Mucosa of gallbladder (tissue), 1 donor: ENCODE measurements around the gene WWC1. TPM values are rescaled to one million over a fixed set of nuclear protein-coding genes. Genes with fewer than 3 reads are reported as not detected.

Experiments
- DNase-seq: peaks from one replicate; pipeline ENCODE4 v3.0.0-alpha.2; 2020; ENCODE audit warnings: low spot score
- total RNA-seq: library from RNA; stranded (reverse); gene quantifications from one replicate; pipeline ENCODE4 v1.2.1, GENCODE V29; 2021
- donor health status: DM: no; HTN: no; CAD: no.

Gene WWC1
- total RNA-seq, 1 donor from 2014 or later = 58.4 TPM

DNA sequence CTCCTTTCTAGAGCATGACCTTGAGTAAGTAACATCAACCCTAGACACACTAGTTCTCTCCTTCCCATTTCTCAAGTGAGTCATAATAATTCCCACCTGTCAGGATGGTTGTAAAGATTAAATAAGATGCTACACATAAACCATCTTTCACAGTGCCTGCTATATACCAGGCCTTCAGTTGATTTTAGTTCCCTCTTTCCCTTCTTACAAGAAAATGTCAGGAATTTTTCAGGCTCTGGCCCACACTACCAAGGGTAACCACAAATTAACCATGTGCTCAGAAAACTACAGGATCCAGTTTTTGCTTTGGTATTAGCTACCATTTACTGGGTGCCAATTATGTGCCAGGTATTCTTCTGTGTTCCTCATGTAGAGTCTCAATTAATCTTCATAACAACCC lies 152.1 kb downstream of the WWC1 start:
- no peak for DNase-seq

DNA sequence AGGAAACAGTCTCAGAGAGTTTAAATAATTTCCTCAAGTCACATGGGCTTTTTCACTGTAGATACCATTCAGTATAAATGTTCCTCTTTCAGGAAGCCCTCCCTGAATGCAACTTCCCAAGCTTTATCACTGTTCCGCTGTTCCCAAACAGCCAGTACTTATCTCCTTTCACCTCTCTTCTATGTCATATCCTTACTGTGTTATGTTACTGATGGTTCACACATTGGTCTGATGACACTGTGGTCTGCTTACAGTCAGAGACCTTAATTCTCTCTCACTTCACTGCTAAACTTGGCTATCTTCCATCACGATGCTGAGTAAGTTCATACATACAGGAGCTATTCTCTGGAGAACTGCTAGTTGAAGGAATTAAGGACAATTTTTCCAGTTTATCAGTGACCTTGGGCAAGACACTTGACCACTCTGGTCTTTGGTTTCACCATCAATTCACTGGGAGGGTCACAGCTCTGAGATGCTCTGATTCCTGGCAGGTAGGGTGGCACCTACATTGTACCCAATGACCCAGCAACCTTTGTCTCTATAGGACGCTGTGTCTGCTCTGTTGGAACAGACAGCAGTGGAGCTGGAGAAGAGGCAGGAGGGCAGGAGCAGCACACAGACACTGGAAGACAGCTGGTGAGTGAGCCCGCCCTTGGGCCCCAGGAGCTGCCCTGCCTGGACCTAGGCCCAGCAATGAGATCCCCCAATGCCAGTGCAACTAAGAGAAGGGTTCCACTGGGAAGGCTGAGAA lies 152.7 kb downstream of the WWC1 start:
- DNase-seq = no peak

DNA sequence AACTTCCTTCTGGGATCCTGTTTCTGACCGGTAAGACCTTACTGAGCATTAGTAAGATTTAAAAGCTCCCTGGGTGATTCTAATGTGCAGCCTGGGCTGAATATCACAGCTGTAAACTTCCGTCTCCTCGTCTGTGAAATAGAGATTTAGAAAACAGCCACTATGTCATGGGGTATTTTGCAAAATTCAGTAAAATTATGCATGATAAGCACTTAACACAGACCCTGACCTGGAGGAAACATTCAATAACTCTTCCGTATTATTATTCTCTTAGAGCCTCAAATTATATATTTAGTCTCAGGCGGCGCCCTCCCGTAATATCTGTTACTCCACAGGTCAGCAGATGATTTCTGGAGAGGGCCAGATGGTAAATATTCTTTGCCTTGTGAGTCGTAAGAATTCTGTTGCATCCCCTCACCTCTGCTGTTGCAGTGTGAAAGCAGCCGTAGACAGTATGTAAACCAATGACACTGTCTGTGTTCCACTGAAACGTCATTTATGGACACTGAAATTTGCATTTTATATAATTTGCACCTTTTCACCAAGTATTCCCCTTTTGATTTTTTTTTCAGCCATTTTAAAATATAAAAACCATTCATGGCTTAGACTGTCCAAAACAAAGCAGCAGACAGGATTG lies 155.7 kb downstream of the WWC1 start:
- no peak for DNase-seq

DNA sequence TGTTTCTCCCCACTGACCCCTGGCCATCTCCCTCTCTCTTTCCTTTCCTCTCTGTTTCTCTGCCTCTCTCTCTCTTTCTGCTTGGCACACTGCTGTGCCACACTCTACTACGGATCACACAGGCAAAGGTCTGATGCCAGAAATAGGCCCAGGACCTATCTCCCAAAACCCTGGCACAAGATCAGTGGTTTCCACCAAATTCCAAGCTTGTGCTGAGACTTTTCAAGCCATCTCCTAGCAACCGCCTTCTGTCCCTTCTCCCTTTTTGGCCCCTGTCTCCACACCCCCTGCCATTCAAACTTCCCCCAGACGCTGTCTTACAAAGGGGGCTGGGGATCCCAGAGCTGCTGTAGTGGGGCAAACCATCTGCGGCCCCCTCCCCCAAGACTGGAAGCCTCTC lies 156.4 kb downstream of the WWC1 start:
- no peak for DNase-seq

DNA sequence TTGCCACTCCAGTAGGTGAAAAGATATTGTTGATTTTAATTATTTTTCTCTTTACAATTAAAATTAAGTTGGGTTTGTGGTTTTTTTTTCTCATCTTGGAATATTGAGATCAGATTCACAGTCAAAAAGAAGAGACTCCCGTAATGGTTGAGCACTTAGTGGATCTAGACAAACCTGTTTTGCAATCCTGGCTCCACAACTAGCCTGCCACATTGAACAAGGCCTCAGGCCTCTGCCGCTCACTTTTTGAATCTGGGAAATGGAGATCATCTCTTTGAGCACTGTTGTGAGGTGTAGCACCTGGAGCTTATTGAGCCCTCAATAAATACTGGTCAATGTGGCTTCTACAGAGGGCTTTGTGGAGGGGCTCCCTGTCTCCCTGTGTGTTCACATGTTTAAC lies 157.7 kb downstream of the WWC1 start:
- DNase-seq = no peak

DNA sequence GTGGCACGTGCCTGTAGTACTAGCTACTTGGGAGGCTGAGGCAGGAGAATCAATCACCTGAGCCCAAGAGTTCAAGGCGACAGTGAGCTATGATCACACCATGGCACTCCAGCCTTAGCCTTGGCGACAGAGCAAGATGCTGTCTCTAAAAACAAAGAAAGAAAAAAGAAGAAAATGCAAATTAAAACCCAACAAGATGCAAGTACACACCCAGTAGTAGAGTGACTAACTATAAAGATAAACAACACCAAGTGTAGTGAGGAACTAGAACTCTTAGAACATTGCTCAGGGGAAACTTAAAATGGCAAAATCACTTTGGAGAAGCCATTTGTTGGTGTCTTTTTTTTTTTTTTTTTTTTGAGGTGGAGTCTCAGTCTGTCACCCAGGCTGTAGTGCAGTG lies 160.1 kb downstream of the WWC1 start:
- no peak for DNase-seq

DNA sequence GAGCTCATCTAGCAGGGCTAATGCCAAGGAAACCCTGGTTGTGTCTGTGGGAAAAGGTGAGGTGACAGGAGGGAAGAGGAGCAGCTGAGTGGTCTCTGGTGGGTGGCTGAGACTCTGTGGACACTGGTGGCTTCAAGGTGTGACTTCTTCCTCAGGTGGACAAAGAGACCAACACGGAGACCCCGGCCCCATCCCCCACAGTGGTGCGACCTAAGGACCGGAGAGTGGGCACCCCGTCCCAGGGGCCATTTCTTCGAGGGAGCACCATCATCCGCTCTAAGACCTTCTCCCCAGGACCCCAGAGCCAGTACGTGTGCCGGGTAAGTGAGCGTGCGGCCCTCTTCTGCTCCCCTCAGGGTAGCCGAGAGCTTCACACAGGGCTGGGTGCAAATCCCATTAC lies 163.8 kb downstream of the WWC1 start:
- no peak for DNase-seq

DNA sequence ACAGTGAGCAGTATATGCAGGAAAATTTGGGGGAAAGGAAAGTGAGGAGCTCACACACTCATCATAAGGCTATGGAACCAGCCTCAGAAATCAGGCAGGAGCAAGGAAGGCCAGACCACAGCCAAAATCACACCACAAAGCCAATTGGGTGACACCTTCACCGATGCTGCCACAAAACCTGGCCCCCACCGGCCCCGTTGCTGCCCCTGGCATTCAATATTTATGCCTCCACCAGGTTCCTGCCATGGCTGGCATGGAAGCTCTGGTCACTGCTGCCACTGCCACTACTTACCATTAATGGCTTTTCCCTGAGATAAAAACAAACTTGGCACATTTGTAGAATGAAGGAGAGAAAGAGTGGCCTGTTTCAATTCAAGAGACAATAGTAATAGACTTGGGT lies 166.1 kb downstream of the WWC1 start:
- no peak for DNase-seq

DNA sequence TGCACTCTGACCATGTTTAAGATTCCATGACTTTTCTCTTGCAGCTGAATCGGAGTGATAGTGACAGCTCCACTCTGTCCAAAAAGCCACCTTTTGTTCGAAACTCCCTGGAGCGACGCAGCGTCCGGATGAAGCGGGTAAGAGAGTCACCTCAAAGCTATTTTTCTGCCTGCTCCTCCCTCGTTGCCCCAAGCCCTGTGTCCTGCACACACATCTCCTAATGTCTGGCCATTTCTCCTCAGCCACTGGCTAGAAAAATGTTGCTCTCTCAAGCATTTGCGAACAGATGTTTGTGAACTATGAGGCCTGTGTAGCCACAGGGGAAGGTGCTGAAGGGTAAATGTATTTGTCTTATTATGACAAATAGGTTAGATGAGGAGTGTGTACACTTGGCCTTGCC lies 169.2 kb downstream of the WWC1 start:
- no peak for DNase-seq

DNA sequence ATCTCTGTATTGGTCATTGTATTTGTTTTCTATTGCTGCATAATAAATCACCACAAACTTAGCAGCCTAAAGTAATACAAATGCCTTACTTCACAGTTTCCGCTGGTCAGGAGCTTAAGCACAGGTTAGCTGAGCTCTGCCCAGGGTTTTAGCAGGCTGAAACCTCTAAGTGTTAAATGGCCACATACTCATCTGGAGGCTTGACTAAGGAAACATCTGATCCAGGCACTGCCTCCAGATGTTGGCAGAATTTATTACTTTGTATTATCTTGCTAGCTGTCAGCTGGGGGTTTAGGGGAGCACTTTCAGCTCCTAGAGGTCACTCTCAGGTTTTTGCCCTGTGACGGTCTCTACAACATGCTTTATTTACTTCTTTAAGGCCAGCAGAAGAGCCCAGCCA lies 171.6 kb downstream of the WWC1 start:
- DNase-seq = no peak

DNA sequence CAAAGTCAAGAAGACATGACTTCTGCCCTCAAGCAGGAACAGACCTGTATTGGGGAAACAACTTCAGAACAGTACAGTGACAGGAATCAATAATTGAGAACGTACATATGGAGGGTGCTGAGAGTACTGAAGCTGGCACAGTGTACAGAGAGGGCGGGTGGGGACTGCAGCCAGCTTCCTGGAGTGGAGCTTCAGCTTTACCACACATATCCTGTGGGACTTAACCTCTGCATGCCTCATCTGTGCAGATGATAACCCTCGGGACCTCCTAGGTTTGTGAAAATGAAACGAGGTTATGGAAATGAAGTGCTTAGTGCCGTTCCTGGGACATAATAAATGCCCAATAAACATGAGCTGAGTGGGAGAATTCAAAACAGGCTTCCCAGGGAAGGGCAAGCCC lies 172.8 kb downstream of the WWC1 start:
- no peak for DNase-seq

DNA sequence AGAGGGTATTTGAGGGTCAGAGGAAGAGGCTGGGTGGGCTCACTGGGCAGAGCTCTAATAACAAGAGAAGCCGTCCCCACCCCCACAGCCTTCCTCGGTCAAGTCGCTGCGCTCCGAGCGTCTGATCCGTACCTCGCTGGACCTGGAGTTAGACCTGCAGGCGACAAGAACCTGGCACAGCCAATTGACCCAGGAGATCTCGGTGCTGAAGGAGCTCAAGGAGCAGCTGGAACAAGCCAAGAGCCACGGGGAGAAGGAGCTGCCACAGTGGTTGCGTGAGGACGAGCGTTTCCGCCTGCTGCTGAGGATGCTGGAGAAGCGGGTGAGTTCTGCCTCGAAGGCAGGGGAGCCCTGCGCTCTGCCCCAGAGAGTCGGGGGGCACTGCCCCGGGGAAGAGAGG lies 173.2 kb downstream of the WWC1 start:
- DNase-seq = no peak

DNA sequence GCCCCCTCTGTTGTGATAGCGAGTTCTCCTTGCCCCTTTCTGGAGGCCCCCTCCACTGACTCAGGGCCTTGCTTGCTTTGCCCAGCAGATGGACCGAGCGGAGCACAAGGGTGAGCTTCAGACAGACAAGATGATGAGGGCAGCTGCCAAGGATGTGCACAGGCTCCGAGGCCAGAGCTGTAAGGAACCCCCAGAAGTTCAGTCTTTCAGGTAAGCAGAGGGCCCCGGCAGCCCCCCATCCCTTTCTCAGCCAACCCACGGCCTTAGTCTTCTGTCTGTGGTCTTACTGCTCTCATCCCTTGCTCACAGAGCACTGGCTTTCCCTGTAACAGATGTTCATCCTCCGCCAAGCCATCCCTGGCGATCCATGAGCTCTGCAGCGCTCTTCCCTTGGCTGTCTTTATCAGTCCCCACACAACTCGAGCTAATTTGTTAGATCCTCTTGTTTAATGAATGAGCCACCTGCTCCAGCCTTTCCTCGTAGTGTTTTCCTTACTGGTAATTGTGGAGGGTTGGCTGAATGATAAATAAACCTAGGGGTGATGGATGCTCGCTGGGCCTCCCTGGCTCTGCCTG lies 176.4 kb downstream of the WWC1 start:
- no peak for DNase-seq

DNA sequence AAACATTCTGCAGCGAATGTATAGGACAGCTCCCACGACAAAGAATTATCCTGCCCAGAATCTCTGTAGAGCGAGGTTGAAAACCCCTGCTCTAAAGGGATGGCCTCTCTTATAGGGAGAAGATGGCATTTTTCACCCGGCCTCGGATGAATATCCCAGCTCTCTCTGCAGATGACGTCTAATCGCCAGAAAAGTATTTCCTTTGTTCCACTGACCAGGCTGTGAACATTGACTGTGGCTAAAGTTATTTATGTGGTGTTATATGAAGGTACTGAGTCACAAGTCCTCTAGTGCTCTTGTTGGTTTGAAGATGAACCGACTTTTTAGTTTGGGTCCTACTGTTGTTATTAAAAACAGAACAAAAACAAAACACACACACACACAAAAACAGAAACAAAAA lies 177.4 kb downstream of the WWC1 start:
- DNase-seq = no peak

DNA sequence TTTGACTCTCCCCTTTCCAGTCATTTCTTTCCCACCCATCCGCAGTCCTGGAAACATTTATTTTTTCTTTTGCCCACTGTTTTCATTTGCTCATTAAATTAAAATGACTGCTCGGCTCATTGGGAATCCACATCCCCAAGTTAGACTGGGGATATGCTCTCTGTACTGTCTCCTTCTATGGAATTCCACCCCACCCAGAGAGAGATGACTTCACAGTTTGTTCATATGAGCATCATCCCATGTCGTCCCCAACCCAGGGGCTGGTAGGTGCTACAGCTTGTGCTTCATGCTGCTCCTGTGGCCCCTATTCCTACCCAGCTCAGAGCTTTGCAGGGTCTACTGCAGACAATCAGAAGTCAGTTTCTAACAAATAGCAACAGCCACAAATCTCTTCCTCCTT lies 178.4 kb downstream of the WWC1 start:
- no peak for DNase-seq

DNA sequence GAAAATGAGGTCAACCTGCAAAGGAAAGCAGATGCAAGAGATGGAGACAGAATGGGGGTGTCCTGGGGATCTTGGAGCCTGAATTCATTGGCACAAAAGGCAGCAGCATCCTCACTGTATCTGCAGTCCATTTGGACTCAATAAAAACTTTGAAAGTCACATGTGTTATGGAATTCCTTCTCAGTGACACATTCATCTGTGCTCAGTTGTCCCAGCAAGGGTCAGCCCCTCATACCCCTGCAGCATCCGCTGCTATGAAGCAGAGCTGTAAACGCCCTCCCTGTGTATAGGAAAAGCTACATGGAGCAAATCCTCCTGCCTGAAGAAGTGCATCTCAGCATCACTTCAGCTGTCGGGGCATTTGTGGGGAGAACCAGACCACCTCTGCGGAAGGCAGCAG lies 180.3 kb downstream of the WWC1 start:
- DNase-seq = no peak

DNA sequence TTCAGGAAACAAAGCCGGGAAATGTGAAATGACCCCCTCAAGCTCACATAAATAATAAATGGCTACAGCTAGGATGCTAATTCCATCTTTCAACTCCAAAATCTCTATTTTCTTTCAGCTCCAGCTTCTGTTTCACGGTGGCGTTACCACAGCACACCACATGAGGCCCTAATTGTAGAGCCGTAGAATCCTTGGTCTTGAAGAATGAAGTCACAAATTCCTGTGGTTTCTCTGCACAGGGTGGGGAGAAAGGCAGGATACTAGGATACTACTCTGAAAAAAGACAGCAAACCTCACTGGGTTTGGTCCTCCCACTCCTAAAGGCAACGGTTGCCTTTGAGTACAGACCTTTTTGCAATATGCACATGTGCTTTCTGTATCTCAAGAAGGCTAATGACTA lies 180.9 kb downstream of the WWC1 start:
- DNase-seq = no peak

DNA sequence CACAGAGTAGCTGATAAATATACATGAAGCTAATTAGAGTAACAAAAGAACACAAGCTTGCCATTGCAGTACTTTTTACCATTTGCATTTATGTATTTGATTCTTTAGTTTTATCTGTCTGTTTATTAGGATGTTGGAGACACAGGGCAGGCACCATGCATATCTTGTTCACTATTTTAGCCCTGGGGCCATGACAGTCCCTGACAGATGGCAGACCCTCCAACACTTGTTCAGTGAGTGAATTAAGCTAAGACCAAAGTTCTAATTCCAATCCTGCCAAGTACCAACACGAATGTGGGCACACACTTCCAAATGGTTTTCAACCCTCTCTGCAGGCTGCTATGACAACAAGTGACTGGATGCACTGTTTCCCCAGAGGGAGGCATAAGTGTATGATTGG lies 182.9 kb downstream of the WWC1 start:
- DNase-seq = no peak

DNA sequence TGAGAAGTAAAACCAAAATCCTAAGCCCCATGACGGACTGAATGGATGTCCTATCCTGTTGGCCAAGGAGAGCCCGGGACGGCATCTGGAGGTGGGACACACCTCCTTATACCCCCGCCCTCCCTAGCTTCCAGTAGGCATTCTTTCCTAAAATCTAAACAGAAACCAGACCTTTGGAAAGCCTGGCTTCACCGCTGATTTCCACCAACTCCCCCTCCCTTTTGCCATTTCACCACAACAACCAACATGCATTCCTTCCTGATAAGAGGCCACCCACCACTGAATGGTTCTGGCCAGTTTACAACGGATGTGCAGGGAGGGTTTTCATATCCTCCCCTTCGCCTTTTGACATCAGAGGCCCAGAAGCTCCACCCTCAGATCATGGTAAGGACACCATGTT lies 185.6 kb downstream of the WWC1 start:
- DNase-seq = no peak

DNA sequence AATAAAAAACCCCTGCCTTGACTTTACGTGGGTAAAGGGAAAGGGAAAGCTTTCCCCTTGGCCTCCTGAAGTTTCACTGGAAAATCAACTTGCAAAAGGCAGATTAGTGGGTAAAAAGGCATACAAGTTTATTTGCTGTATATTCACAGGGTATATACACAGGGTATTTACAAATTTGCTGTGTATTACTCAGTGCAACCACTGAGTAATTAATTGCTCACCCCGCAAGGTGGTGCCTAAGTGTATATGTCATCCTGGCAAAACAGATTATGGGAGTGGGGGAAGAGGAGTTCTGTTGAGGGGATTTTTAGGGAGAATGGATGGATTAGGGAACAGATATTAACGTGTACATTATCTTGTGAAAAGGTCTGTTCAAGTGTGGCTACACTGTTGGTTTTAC lies 187.7 kb downstream of the WWC1 start:
- DNase-seq = no peak

DNA sequence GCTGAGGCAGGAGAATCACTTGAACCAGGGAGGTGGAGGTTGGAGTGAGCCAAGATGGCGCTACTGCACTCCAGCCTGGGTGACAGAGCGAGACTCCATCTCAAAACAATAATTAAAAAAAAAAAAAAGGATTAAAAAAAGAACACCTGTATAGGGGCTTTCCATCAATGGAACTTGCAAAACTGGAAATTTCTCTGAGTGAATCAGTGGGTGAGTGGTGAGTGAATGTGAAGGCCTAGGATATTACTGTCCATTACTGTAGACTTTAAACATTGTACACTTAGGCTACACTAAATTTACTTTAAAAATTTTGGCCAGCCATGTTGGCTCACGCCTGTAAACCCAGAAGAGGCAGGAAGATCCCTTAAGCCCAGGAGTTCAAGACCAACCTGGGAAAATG lies 189.2 kb downstream of the WWC1 start:
- DNase-seq = no peak

DNA sequence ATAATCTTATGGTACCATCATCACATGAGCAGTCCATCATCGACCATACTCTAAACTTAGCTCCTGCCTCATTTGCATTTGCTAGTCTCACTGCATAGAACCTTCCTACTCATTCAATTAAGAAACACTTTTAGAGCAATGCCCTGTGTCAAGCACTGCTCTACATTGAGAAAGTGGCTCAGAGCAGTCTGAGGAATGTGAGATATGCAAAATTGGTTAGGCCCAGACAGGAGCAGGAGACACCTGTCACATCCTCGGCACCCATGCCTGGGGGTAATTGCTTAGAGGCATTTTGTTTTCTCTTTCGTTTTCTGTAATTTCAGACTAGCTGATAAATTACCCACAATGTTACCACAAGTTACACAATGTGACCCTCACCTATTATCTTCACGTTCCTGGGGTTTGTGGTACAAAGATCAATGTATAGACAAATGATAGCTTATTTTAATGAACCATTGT lies 189.9 kb downstream of the WWC1 start:
- no peak for DNase-seq

DNA sequence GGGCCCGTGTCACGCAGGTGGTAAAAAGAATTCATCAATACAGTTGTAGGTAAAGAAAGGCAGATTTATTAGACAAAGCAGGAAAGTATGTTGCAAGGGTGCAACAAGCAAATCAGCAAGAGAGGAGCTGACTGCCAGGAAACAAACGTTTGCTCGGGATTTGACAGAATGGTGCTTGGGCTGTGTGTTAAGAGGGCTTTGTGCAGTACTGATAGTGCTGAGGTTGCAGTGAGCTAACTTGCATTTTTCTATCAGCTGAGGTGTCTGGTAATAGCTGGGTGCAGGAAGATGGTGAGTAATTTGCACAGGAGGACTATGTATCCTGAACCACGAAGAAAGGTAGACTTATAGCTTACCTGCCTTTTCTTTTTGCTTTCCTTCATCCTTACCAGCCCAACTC lies 190.9 kb downstream of the WWC1 start:
- no peak for DNase-seq
